Endothelial cell of umbilical vein (primary cell): ENCODE data around the gene PIAS2.

Experiments used
- CTCF ChIP-seq, 2 donors: IDR thresholded peaks; 1 replicate in 1 of 2; 2 replicates in 1 of 2; pipeline ENCODE4 v1.5.1; 2011; ENCODE audit warnings: low read length in 2 of 2, mild to moderate bottlenecking in 2 of 2, moderate library complexity in 2 of 2, control low read depth in 1 of 2, inconsistent platforms in 1 of 2, low read depth in 1 of 2; ENCODE audit not compliant: insufficient read depth in 1 of 2; ENCODE audit errors: extremely low read depth in 1 of 2
- POLR2A ChIP-seq: IDR thresholded peaks from 2 replicates; pipeline ENCODE4 v1.6.1; 2012; ENCODE audit warnings: low read depth, mild to moderate bottlenecking, control low read depth, low read length

GRCh38 chr18:46809145-46809544, 108.2 kb downstream of the PIAS2 start:
- no peak for TF ChIP-seq CTCF (IDR thresholded peaks at IDR 0.05; ENCODE audit: extremely low read depth in 1 of 2, insufficient read depth in 1 of 2, low read depth in 1 of 2, low read length in 2 of 2)
- TF ChIP-seq POLR2A, result no peak
